HL-60 (cell line): Measurements from ENCODE around the gene FLRT2.

Experiments
- DNase-seq, 2 experiments: peaks; one replicate each; pipeline ENCODE4 v3.0.0-alpha.2; 2010 to 2020; ENCODE audit warnings: low read depth in 1 of 2, low spot score in 1 of 2
- H3K27ac ChIP-seq: fragments of 250-450 bp; sonication (Bioruptor Pico); replicated peaks from 2 replicates; pipeline ENCODE4 v1.5.1; 2020; ENCODE audit warnings: mild to moderate bottlenecking, moderate library complexity
- H3K27me3 ChIP-seq: fragments of 250-450 bp; sonication (Bioruptor Pico); 2 replicates; pipeline ENCODE4 v1.5.1; 2021; ENCODE audit warnings: mild to moderate bottlenecking, moderate library complexity; ENCODE audit not compliant: insufficient read depth, poor library complexity, severe bottlenecking
- H3K4me3 ChIP-seq: replicated peaks from 2 replicates; pipeline ENCODE4 v1.5.1; 2011; ENCODE audit warnings: mild to moderate bottlenecking, control low read depth, low read length; ENCODE audit not compliant: insufficient read depth
- CTCF ChIP-seq: IDR thresholded peaks from one replicate; pipeline ENCODE4 v1.5.1; 2011; ENCODE audit warnings: low read length, control low read depth, inconsistent platforms; ENCODE audit not compliant: insufficient read depth
- GABPA ChIP-seq: IDR thresholded peaks from 2 replicates; pipeline ENCODE4 v1.6.1; 2012; ENCODE audit warnings: low read depth
- POLR2AphosphoS5 ChIP-seq: IDR thresholded peaks from 2 replicates; pipeline ENCODE4 v1.6.1; 2012; ENCODE audit warnings: low read depth
- SPI1 ChIP-seq: IDR thresholded peaks from 2 replicates; pipeline ENCODE4 v1.6.1; 2012; ENCODE audit warnings: low read depth, mild to moderate bottlenecking, borderline replicate concordance
- TF ChIP-seq, protein P1 (sequence below): IDR thresholded peaks from 2 replicates; pipeline ENCODE4 v1.6.1; 2012; ENCODE audit warnings: low read depth; ENCODE audit not compliant: insufficient replicate concordance

The FLRT2 gene

DNA sequence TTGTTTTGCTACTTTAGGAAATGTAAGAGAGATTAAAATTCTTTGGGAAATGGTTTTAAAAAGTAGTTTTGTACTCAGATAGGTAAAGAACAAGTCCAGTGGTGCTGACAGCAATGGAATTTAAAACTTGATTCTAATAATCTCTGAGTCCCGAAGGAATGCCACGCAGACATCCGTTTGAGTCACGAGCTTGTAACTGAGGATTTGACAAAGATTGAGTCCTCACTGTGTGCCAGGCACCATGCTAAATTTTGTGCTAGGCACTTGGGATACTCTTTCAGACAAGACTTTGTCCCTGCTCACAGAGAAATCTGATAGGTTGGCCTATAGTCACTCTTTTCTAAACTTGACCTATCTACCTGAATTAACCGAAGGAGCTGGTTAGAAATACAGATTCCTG lies 12.7 kb downstream of the FLRT2 start:
- Histone ChIP-seq H3K4me3 (no peak overlapping the region), H3K27ac (no peak overlapping the region), H3K27me3 (peaks cover 2% of the 10 kb centered on the region)
- DNase-seq: no peak
- TF ChIP-seq POLR2AphosphoS5 (no peak), GABPA (no peak), SPI1 (no peak), CTCF (no peak)
- TF ChIP-seq, protein P1, sequence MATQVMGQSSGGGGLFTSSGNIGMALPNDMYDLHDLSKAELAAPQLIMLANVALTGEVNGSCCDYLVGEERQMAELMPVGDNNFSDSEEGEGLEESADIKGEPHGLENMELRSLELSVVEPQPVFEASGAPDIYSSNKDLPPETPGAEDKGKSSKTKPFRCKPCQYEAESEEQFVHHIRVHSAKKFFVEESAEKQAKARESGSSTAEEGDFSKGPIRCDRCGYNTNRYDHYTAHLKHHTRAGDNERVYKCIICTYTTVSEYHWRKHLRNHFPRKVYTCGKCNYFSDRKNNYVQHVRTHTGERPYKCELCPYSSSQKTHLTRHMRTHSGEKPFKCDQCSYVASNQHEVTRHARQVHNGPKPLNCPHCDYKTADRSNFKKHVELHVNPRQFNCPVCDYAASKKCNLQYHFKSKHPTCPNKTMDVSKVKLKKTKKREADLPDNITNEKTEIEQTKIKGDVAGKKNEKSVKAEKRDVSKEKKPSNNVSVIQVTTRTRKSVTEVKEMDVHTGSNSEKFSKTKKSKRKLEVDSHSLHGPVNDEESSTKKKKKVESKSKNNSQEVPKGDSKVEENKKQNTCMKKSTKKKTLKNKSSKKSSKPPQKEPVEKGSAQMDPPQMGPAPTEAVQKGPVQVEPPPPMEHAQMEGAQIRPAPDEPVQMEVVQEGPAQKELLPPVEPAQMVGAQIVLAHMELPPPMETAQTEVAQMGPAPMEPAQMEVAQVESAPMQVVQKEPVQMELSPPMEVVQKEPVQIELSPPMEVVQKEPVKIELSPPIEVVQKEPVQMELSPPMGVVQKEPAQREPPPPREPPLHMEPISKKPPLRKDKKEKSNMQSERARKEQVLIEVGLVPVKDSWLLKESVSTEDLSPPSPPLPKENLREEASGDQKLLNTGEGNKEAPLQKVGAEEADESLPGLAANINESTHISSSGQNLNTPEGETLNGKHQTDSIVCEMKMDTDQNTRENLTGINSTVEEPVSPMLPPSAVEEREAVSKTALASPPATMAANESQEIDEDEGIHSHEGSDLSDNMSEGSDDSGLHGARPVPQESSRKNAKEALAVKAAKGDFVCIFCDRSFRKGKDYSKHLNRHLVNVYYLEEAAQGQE: no peak

GRCh38 chr14:85545738-85546137 lies 15.8 kb downstream of the FLRT2 start:
- DNase-seq: no peak
- Histone ChIP-seq H3K27me3 (no peaks in the 10 kb centered on the region), H3K4me3 (no peak overlapping the region), H3K27ac (no peak overlapping the region)
- TF ChIP-seq POLR2AphosphoS5 (no peak), SPI1 (no peak), GABPA (no peak), CTCF (no peak)
- TF ChIP-seq, protein P1: no peak

DNA sequence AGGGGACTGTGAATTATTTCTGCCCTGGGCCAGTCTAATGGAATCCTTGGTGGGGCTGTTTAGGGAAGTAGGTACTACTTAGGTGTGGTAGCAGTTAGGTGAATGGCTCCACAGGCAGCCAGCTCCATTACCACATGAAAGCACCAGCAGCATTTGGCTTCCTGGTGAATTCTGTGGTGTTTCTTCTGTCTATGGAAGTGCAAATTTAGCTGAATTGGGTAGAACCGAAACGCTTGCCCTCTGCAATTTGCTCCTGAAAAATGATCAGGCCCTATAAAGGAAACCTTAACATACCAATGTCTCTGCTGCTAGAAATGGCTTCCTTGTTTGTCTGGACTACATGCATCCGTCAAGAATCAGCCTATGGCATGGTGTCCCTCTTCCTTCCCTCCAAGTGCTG lies 16.4 kb downstream of the FLRT2 start:
- DNase-seq: no peak
- no peaks in the 10 kb centered on the region for H3K27me3 ChIP-seq
- no peak overlapping the region for H3K27ac ChIP-seq
- H3K4me3 ChIP-seq: no peak overlapping the region
- TF ChIP-seq POLR2AphosphoS5 (no peak), GABPA (no peak), CTCF (no peak), SPI1 (no peak)
- TF ChIP-seq, protein P1: no peak
